ENCODE measurements around the gene DLG2.
"Not testable (repeated sequence)": the region's sequence is repeated elsewhere in the genome, so short reads cannot be mapped to it uniquely, and the experiment has no call there.

The DLG2 gene

GRCh38 chr11:83793310-83793709 lies 1833.8 kb downstream of the DLG2 start:
- no peak for DNase-seq

GRCh38 chr11:83791557-83791956 lies 1835.6 kb downstream of the DLG2 start:
- no peak for DNase-seq

DNA sequence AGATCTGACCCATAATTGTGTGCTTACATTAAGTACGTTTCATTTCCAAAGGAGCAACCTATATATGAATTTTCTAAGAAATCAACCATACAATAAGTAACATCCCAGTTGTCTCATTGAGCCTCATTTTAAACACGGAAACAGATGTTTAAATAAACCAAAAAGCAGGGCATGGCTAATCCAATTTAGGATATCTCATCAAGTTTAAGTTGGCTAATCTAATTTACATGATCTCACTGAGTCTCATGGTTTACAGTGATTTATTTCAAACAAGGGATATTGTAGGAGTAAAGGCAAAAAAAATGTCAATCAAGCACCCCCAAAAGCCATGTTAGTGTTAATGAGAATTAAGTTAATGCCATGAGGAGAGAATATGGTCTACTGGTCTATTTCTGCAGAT lies 1841.2 kb downstream of the DLG2 start:
- no peak for DNase-seq

DNA sequence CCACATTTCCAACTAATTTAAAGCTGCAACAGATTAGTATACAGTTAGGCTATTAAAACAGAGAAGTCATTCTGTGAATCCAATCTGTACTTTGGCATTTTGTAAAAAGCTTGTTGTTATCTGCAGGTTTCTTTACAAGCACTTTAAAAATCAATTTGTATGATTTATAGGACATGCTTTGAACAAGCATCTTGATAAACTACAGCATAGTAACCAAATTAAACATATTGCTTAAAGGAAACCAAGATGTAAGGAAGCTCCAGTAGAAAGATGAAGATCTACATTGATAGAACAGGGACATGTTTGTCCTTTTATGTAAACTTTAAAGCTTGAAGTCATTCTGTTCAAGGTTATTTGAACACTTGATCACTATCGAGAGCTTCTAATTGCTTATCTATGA lies 1842.7 kb downstream of the DLG2 start:
- DNase-seq = no peak

- no peak for DNase-seq
These were observed 1844.8 kb downstream of the DLG2 start for GRCh38 chr11:83782329-83782728.

DNA sequence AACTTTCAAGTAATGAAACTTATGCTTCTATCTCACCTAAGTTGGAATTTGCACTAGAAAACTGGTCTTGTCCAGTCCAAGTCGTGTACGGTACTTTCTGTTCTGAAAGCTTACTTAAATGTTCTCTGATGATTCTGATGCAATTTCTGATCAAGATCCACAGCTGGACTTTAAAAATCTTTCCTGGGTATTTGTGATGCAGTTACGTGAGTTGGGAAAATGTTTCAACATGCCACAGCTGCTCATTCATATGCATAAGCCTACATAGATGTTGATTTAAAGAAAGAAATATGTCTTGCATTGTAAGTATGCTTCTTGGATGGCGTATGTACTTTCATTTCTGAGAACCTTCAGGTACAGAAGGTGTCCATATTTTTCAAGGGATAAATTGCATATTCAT lies 1847.3 kb downstream of the DLG2 start:
- DNase-seq = no peak

- DNase-seq = no peak
These were observed 1848.5 kb downstream of the DLG2 start for GRCh38 chr11:83778596-83778995.

GRCh38 chr11:83773950-83774880 lies 1852.9 kb downstream of the DLG2 start:
- DNase-seq = no peak

DNA sequence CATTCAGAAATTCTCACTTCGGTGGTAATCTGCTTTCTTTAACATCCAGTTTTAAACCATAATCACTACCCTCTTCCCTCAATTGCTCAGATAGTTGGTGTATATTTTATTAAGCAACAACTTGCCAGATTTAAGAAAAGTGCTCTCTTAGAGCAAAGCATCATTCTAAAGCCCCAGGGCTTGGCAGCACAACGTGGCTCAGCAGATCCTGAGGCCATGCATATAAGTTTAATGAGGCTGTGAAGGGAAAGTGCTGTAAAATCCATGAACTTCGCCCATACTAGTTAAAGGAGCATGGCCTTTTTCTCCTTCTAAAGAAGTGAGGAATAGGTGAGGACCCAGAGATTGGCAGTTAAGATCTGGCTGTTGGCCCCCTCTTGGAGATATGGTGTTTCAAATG lies 1858.7 kb downstream of the DLG2 start:
- no peak for DNase-seq

- no peak for DNase-seq
These were observed 1860.2 kb downstream of the DLG2 start for GRCh38 chr11:83766932-83767331.

GRCh38 chr11:83764643-83765042 lies 1862.5 kb downstream of the DLG2 start:
- DNase-seq = no peak

GRCh38 chr11:83760932-83761331 lies 1866.2 kb downstream of the DLG2 start:
- no peak for DNase-seq

- DNase-seq = no peak
These were observed 1868.0 kb downstream of the DLG2 start for GRCh38 chr11:83759148-83759547.

DNA sequence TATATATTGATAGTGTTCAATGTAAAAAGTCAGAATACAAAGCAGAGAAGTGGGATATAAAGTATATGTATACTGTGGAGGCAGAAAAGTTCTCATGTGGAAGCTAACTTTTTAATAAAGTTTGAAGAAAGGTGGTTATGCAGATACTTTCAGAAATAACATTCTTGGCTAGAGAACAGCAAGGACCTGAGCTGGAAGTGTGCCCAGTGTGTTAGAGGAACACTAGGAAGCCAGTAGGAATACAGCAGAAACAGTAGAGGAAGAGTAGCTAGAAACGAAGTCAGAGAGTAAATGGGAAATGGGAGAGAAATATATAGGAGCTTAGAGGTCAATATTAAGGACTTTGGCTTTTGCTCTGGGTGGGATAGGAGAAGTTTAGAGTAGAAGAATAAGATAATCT lies 1876.1 kb downstream of the DLG2 start:
- no peak for DNase-seq

DNA sequence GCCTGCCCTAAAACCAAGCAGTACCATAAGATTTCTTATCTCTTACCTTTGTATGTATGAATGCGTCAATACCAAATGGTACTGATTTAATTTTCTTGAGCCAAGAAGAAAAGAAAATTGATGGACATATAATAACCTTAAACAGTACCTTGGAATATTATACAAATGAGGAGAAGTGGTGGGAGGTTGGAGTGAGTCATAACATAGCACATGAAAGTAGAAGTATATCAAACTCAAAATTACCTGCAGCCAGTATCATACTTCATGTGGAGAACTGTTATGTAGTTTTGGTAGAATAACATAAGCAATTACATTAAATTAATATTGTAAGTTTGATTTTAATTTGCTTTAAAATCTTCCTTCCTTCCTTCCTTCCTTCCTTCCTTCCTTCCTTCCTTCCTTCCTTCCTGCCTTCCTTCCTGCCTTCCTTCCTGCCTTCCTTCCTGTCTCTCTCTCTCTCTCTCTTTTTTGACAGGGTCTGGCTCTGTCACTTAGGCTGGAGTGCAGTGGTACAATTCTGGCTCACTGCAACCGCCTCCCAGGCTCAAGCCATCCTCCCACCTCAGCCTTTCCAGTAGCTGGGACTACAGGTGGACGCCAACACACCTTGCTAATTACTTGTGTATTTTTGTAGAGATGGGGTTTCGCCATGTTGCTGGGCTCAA lies 1880.1 kb downstream of the DLG2 start:
- no peak for DNase-seq

- DNase-seq = no peak
These were observed 1882.4 kb downstream of the DLG2 start for GRCh38 chr11:83744620-83745192.

- DNase-seq = no peak
These were observed 1890.5 kb downstream of the DLG2 start for GRCh38 chr11:83736684-83737083.

- no peak for DNase-seq
These were observed 1893.0 kb downstream of the DLG2 start for GRCh38 chr11:83734120-83734519.

GRCh38 chr11:83731288-83731687 lies 1895.9 kb downstream of the DLG2 start:
- not testable (repeated sequence) for DNase-seq

DNA sequence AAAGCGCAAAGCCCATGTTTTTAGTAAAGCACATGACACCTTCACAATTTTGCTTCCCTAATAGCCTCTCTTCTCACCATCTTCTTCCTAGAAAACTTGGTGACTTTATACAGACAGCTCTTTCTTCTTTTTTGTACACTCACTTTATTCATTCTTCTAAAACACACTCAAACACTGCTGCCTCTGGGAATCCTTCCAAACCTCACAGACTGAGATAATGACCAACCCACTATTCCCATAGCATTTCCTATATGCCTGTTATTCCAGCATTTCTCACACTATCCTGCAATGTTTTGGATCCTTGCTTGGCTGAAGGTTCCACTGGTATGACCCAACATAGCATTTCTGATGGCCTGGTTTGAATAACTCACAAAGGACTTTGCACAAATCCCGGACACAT lies 1898.9 kb downstream of the DLG2 start:
- DNase-seq = no peak

DNA sequence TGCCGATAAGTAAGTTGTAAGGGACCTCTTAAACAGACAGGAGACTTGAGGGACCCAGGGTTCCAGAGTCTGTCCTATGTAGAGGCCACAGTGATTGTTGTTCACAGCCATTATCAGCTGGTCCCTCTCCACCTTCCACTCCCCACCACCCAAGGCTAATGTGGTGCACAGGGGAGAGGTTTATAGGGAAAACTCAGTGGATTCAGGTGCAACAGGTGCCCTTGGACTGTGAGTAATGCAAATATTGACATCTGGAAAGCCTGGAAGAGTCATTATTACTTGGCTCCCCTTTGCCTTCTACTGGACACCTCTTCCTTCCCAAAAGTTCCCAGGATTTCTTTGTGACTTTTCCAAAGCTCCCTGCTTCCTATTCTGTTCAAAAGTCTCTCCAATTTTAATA lies 1899.9 kb downstream of the DLG2 start:
- DNase-seq = no peak

DNA sequence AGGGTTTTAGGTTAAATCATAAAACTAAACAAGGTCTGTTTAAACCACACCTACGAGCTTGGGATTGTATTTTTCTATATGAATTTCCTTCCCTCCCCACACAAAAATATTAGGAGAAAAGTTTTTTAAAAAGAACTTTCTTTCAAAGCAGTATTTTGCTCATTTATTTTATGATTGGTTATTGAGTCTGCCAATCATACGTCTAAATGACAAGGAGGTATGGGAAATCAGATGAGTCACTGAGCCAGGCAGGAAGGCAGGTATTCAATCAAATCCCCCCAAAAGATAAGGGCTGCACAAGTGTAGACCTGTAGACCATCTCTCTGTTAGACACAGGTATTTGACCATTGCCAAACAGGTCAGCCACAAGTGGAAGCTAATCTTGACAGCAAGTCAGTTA lies 1900.8 kb downstream of the DLG2 start:
- no peak for DNase-seq

GRCh38 chr11:83725728-83726127 lies 1901.4 kb downstream of the DLG2 start:
- no peak for DNase-seq

DNA sequence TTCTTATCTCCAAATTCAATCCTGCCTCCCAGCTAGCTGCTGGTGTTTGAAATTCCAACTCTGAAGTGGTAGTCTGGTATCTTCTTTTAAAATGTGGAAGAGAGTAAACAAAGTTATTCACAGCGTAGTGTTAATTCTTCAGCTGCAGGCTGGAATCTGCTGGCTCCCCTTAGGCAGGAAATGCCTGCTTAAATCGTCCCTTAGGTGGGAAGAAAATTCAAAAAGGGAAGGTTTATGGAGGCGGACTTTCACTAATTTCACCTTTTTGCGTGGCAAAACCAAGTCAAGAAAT lies 1901.9 kb downstream of the DLG2 start:
- peak; percentile 80 for DNase-seq

Data from islet precursor cell (in vitro differentiated cells).